NCI-H2196 treated with DMSO at 0.1 percent for 48 hours (cell line): ENCODE measurements around the gene SIAH3.
A peak's percentile ranks its signal among the peaks of the same experiment; 100 is the strongest.
"Not testable (repeated sequence)": the region's sequence is repeated elsewhere in the genome, so short reads cannot be mapped to it uniquely, and the experiment has no call there.

Source experiments
- DNase-seq: peaks from one replicate; lab custom pipeline; 2025; ENCODE audit not compliant: unreplicated experiment; lab: John Stamatoyannopoulos, UW

SIAH3 gene

GRCh38 chr13:45851171-45851921 is at the start of gene SIAH3:
Gene SIAH3, minus strand, starts transcription at chr13:45851753. Its CDS starts 124 bp downstream, at chr13:45851629.
- DNase-seq = no peak

GRCh38 chr13:45899406-45899805 is 47.9 kb upstream of the SIAH3 start:
- DNase-seq = no peak

GRCh38 chr13:45897562-45897961 is 46.0 kb upstream of the SIAH3 start:
- no peak for DNase-seq

- no peak for DNase-seq
Observed at GRCh38 chr13:45896285-45896684, 44.7 kb upstream of the SIAH3 start.

GRCh38 chr13:45895881-45896280 is 44.3 kb upstream of the SIAH3 start:
- no peak for DNase-seq

GRCh38 chr13:45892513-45892912 is 41.0 kb upstream of the SIAH3 start:
- no peak for DNase-seq

GRCh38 chr13:45889590-45890243 is 38.2 kb upstream of the SIAH3 start:
- no peak for DNase-seq

GRCh38 chr13:45886466-45886865 is 34.9 kb upstream of the SIAH3 start:
- no peak for DNase-seq

- DNase-seq = no peak
Observed at GRCh38 chr13:45885194-45885593, 33.6 kb upstream of the SIAH3 start.

GRCh38 chr13:45882626-45883025 is 31.1 kb upstream of the SIAH3 start:
- DNase-seq = no peak

- no peak for DNase-seq
Observed at GRCh38 chr13:45881353-45881752, 29.8 kb upstream of the SIAH3 start.

- no peak for DNase-seq
Observed at GRCh38 chr13:45880242-45880641, 28.7 kb upstream of the SIAH3 start.

GRCh38 chr13:45879666-45880065 is 28.1 kb upstream of the SIAH3 start:
- DNase-seq = peak; percentile 29

GRCh38 chr13:45878966-45879365 is 27.4 kb upstream of the SIAH3 start:
- DNase-seq = no peak

GRCh38 chr13:45876781-45877180 is 25.2 kb upstream of the SIAH3 start:
- DNase-seq = no peak

- DNase-seq = no peak
Observed at GRCh38 chr13:45875951-45876350, 24.4 kb upstream of the SIAH3 start.

GRCh38 chr13:45873491-45874325 is 22.2 kb upstream of the SIAH3 start:
- DNase-seq = no peak

GRCh38 chr13:45872566-45872965 is 21.0 kb upstream of the SIAH3 start:
- DNase-seq = no peak

GRCh38 chr13:45871201-45871600 is 19.6 kb upstream of the SIAH3 start:
- DNase-seq = not testable (repeated sequence)

GRCh38 chr13:45870232-45870631 is 18.7 kb upstream of the SIAH3 start:
- no peak for DNase-seq

GRCh38 chr13:45865414-45865813 is 13.9 kb upstream of the SIAH3 start:
- DNase-seq = no peak
